Right hindlimb (tissue), 1 donor: ENCODE data around the gene NDST4.
A peak's percentile ranks its signal among the peaks of the same experiment; 100 is the strongest.
"Not testable (repeated sequence)": the region's sequence is repeated elsewhere in the genome, so short reads cannot be mapped to it uniquely, and the experiment has no call there.

ENCODE experiments used
- DNase-seq: peaks from one replicate; pipeline ENCODE4 v3.0.0-alpha.2; 2018

NDST4 gene

DNA sequence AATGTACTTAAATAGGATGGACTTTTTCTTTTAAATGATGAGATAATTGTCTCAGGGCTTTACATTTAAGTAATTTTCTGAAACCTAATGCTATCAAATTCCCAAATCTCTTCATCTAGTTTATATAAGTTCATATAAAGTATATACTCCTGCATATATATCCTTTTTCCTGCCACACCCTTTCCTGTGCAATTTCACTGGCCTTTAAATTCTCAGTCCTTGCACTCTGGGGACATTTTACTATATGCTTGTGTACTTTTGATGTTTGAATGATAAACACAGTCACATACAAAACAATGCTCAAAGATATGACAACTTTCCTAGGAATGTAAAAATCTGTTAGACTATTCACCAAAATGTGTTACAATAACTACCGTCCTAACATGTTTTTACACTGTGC, 60.1 kb downstream of the NDST4 start:
- no peak for DNase-seq

DNA sequence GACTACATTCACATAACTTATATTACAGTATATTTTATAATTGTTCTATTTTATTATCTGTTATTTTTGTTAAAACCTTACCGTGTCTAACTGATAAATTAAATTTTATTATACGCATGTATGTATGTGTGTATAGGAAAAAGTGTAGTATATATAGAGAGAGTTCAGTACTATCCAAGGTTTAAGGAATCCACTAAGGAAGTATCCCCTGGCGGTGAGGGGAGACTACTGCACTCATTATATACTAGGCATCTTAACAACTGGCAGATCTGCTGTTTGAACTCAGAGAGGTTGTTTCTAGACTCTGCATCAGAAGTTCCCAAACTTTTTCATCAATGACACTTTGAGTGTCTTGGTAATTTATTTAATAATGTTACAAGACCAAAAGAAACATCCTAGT, 70.9 kb downstream of the NDST4 start:
- DNase-seq: no peak

DNA sequence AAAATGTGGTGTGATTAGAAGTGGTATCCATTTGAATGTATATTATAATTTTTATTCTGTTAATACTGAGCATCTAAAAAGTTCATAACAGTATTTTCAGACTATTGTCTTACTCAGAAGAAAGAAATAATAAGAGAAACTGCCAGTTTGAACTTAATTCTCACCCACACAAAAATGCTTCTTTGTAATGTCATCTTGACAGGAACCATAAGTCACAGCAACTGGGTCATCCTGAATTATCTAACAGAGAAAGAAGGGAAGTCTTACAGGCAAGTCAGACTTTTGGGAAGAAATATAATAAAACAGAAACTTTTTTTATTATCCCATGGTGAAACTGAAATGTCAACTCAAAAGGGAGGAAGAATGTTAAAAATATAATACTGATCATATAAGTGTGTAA, 83.1 kb downstream of the NDST4 start:
- DNase-seq: no peak

DNA sequence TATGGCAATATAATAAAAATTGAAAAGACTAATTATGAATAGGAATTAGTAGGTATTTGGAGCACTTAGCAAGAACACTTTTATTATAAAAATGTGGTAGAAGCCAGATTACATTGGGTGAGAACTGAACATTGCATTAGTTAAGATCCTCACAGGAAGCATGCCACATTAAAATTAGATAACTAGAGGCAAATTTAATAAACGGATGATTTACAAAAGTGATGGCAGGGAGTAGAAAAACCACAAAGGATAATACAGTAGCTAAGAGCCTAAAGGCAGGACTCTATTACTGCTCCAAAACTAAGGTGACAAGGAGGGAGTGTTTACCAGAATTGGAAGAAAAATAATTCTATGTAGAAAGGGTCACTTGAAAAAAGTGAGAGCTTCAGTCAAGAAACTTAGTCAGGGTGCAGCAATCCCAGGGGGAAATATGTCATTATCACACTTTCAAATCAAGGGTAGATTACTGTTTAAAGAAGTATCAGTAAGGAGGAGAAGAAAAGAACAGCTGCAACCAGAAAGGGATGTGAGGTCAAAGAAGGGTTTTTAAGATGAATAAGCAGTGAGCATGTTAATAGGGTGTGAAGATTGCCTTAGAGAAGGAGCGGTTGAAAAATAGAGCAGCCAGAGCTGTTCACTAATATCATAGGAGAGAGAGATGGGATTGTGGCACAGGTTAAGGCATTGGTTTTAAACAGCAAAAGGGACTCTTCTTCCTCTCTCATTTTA, 84.6 kb downstream of the NDST4 start:
- DNase-seq: no peak

DNA sequence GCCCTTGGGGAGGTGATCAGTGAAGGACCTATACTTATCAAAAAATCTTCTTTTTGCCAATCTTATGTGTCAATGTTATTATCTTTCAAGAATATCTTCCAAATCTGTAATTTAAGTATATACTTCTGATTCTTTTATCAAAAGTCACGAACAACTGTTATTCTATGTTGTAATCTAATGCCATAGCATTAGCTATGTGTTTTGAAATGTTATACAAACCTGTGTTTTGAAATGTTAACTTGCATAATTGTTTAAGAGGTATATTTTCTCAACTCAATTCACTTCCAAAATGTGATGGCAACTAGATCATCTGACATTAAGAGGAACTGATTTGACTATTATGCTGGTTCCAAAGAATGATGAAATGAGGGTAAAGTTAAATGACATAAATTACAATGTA, 113.5 kb downstream of the NDST4 start:
- DNase-seq: no peak

DNA sequence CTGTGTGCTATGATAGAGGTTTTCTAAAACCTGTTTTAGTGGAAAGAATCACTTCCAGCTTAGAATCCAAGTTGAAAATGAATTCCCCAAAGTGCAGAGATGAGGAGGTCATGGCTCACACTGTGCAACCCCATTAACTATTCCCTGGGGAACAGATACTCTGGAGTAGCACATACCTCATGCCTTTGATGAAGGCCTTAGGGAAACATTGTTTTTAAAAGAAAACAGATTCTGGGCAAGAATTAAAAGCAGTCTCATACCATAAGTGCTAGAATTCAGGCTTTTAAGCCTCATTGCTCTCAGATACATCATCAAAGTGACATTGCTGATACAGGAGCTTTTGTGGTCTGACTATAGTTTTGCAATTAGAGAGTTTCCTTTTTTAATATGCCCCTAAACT, 115.1 kb downstream of the NDST4 start:
- no peak for DNase-seq

DNA sequence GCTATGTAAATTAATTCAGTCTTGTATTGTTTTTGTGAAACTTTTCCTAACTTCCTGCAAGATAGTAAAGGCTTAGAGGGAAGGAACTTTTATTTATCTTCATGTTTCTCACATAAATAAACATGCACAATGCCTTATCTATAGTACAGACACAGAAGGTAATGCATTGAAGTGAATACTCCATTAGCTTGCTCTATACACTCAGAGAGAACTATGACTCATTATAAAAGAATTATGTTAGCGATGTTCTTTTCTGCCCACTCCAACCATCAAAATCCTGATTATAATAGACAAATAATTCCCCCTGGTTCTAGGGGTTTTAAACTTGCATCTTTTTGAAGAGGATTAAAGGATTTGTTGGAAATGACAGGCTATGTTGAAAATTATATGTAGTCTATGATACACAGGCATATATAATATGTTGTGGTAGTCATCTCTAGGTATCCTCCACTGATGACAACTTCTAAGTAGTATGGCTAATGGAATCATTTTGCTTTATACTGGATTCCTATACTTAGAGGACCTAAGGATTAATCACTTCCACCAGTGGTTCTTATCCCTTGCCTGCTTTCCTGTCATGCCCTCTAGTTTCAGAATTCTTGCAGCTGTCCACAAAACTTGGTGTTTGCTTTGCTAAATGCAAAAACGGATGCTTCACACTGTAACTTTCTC, 115.7 kb downstream of the NDST4 start:
- DNase-seq: no peak

DNA sequence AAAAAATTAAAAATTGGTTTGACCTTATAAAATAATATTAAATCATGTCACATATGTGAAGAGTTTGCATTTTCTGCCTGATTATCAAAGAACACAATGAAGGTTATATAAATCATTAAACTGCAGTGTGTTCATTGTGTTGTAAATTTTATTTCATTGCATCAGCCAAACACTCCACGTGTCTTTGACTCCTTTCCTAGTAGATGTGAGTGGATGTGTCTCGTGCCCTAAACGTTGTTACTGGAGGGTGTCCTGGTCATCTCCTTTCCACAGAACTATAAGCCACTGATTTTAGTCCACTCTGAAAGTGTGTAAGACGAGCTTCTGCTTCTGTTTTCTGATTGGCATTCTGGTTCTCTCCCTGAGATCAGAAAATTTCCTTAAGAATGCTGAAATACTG, 127.3 kb downstream of the NDST4 start:
- no peak for DNase-seq

DNA sequence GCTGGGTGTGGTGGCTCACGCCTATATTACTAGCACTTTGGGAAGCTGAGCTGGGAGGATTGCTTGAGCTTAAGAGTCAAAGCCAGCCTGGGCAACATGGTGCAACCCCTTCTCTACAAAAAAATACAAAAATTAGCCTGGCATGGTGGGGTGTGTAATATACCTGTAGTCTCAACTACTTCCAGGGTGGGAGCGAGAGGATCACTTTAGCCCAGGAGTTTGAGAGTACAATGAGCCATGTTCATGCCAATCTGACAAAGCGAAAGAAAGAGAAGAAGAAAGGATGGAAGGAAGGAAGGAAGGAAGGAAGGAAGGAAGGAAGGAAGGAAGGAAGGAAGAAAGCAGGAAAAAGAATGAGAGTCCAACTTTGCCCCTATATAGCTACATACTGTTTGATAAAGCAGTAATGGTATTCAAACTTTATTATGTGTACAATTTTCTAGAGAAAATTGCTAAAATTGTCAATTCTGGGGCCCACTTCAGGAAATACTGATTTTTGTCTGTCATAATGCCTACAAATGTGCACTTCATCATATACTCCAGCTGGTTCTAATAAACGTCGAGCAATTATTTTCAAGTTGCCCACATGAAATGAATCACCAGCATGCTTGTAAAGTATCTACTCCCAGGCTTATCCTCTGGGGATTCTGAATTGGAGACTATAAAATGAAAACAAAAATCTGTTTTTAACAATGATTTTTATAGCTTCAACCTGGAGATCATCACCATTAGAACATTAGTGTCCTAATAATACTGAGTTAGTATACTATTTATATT, 132.3 kb downstream of the NDST4 start:
- no peak for DNase-seq

DNA sequence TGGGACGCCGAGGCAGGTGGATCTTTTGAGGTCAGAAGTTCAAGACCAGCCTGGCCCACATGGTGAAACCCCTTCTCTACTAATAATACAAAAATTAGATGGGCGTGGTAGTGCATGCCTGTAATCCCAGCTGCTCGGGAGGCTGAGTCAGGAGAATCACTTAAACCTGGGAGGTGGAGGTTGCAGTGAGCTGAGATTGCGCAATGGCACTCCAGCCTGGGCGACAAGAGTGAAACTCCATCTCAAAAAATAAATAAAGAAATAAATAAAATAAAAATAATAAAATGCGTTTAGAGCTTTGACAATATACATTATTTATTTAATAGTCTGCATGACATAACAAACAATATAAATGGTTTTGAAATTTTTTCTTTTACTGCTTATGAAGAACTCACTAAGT, 133.0 kb downstream of the NDST4 start:
- DNase-seq: not testable (repeated sequence)

DNA sequence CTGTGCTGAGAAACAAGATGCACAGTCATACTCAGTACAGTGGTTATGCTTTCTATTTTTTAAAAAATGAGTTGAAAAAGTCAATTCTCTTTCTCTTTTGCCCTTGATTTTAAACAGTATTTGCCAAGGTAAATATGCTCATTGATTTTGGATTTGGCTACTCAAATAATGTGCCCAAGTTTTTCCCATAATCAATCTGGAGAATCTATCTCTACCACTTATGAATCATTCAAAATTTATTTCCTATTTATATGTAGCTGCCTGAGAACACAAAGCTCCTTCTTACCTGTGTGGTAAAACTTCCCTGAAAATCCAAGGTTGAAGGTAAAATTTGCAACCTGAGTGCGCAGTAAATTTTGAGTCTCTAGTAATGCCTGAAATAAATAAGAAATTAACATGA, 136.5 kb downstream of the NDST4 start:
- no peak for DNase-seq

DNA sequence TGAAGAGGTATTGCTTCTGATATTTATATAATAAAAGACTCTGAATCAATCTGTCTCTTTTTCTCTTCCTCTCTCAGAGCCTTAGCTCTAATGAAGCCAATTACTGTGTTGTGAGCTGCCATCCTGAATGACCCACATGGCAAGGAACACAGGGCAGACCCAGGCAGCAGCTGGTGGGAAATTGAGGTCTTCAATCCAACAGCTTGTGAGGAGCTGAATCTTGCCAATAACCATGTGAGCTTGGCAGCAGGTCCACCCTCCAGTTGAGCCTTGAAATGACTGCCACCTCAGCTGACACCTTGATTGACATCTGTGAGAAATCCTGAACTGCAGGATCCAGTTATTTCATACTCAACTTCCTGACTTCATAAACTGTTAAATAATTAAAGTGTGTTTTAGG, 149.4 kb downstream of the NDST4 start:
- no peak for DNase-seq

DNA sequence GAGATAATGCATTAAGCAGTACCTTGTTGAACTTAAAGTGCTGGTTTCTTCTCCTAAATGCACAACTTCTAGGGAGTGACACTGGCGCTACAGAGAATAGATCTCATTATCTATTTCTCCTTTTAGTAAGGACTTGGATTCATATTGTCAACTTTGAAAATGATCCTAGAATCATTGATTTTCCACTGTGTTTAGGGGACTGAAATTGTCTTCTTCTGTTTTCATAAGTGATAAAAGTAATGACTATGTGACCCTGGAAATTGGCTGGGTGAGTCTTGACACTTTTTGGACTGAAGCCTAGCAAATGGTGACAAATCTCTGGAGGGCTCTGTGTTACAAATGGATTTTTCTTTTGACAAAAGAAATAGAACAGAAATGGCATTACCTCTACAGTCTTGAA, 167.8 kb downstream of the NDST4 start:
- DNase-seq: no peak

DNA sequence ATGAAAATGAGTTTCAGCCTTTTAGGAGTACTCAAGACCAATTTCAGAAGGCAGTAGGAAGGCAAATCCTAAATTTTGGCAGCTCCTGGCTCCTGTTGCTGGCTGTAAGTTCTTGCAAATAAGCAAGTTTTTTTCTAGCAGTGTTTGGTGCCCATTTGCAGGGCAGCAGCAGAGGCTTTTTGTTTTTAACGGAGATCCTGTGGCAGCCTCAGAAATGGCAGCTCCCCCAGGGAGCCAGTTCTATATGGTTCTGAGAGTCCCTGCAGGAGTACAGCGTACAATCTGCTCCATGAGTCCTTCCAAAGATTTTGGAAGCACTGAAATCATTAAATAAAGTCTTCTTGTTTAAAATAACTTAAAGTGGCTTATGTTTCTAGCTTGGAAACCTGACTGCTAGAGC, 171.9 kb downstream of the NDST4 start:
- no peak for DNase-seq

DNA sequence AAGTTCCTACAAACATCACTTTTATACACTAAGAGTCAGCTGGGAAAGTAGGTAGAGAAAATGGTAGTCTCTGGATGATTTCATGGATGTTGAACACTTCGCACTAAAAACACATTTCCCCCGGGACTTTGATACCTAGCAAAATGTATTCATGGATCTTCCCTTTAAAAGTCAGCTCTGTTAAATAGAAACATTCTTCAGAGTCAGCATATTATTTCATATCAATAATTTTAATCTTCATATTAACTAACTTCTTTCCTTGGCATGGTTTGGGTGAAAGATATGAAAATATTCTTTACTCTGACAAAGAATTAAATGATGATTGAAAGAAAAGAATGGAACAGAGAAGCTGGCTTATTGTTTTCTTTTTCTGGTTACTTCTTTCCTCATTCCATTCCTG, 185.5 kb downstream of the NDST4 start:
- DNase-seq: no peak

DNA sequence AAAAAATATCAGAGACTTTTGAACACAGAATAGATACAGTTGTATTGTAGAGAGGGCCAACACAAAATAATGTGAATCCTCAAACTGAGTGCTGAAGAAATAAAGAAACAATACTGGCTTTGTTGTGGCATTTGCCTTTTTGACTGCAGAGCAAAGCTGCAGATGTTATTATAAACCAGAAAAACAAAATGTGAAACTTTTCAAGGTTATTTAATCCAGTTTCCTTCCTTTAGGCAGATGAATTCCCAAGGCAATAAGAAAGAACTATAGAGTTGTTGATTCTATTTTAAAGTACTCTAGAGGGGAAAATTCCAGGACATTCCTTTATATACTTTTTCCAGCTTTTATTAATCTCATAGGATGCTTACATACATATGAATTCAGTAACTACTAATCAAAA, 186.8 kb downstream of the NDST4 start:
- no peak for DNase-seq

DNA sequence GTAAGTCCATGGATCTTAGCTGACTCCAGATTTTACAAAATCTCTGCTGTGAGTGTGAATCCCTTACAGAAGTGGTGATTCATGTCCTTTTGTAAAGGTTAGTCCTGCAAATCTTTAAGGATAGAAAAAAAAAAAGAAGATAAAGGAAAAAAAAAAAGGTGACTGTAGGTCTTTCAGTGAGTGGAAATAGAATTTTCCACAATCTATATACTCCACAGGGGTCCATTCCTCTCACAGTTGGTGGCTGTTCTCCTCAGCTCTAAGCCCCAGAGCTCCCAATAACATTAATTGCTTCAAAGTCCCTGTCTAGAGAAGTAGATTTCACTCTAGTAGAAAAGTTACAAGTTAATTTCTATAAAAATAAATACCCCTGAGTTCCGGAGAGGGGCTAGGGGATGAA, 189.1 kb downstream of the NDST4 start:
- no peak for DNase-seq

DNA sequence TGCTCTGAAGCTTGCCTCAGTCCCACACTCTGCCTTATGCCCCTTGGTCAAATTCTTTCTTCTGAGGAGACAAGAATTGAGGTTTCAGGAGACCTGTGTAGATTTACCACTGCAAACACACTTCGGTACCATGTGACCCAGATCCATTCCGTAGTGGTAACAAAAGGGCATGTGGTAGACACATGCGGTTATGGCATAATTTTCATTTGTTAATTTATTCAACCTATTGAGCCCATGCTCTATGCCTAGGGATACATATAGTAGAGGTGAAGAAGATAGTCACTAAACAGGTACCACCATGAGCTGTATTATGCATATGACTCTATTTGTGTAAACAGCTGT, 190.9 kb downstream of the NDST4 start:
- DNase-seq: no peak

DNA sequence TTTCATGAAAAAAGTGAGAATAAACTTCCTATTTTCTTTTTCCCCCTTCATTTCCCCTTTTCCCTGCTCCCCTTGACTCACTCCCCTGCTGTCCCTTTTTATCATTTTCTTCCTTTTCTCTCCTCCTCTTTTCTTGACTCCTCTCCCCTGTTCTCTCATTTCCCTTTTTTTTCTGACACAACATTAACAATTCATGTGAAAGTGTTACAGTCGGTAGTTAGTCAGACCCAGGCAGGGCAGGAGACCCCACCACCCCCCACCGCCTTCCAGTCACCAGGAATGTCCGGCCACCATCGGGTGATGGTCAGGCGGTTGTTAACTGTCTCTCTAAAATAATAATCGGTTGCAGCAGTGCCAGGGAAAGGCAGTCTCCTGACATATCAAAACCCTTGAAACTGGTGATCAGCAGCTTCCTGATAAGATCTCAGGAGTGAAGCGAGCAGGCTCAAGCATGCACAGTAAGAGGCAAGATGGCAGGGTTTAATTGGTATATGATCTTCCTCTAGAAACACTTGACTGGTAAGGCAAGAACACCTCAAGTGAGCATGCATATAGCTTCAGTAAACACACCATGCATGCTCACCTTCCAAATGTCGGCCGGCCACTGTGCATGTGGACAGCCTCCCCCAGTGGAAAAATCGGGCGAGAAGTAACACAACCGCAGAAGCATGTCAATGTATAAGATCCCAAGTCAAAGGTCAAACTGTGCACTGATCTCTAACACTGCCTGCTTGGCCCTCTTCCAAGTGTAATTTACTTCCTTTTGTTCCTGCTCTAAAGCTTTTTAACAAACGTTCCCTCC, 191.4 kb downstream of the NDST4 start:
- DNase-seq: no peak

DNA sequence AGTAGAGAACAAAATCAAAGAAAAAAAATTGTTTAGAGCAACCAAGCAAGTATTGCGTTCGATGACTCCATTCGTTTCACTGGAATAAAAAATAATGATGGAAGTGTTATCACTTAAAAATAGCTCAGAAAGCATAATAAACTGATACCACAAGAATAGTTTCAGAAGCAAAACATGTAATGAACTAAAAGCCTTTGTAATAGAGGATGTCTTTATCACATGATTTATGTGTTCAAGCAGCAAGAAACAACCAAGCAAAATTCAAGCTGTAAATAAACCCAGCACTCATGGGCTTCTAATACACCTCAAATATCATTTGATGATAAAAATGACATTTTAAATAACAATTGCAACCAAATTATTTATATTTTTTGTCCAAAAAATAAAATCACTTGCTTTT, 192.2 kb downstream of the NDST4 start:
- no peak for DNase-seq

DNA sequence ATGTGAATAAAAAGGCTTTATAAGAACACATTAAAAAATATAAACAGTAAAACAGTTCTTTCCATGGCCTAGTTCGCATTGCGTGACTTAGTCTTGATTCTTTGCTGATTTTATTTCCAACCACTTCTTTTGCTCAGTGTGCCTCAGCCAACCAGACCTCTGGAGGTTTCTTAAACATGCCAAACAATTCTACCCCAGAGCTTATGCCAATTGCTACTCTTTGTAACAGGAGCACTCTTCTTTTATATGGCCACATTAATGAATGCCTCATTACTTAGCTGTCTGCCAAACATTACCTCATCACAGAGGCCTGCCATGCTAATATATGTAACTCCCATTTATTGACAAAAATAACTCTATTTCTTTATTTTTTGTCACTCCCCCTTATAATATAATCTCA, 202.3 kb downstream of the NDST4 start:
- DNase-seq: peak; percentile 53

DNA sequence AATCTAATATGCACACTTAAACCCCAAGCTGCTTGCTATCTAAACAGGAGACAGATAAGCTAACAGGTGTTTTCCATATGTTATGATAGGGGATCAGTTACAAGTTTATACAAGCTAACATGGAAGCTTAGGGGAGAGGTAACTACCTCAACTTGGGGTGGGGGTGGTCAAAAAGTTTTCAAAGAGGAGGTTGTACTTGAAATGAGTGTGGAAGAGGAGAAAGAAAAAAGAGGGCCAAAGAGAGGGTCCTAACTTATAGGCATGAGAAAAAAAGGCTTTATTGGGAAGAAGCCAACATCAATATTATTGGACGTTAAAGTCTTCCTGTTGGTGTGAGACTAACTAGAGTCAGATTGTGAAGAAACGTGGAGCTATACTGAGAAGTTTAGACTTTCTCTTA, 205.9 kb downstream of the NDST4 start:
- no peak for DNase-seq

DNA sequence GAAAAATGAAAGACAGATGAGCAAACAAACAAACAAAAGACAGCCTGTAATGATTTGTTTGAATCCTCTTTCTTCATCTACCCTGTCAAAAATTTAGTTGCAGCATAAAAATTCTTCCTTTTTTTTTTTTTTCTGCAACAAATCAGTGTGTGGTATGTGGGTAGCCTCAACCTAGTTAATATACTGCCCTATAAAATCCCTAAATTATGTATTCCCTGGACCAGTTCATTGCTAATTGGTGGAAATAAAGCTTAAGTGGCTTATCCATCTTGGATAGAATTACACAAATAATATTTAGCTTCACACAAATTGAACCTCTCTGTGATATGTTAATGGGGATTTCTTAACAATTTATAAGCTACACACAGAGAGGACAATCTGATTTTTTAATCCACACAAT, 208.4 kb downstream of the NDST4 start:
- DNase-seq: no peak

DNA sequence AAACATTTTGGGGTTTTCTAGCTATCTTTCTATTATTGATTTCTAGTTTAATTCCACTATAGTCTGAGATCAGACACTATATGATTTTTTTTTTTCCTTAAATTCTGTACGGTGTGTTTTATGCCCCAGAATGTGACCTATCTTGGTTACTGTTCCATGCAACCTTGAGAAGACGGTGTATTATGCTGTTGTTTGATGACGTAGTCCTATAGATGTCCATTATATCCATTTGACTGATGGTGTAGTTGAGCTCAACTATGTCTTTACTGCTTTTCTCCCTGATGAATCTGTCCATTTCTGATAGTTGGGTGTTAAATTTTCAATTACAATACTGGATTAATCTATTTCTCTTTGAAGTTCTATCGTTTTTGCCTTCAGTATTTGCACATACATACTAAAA, 212.5 kb downstream of the NDST4 start:
- no peak for DNase-seq
